HG02938 (cell line): ENCODE data around the gene ACIN1.

ENCODE experiments used
- ATAC-seq: cut with Tn5 transposase; IDR thresholded peaks from one replicate; pipeline ENCODE4 v1.9.1; 2021; ENCODE audit warnings: mild to moderate bottlenecking, moderate library complexity; ENCODE audit not compliant: unreplicated experiment

Gene ACIN1

GRCh38 chr14:23094666-23095195 is at the start of gene ACIN1:
Gene ACIN1, minus strand, starts transcription at chr14:23095136. Its CDS starts 24 bp downstream, at chr14:23095112.
- ATAC-seq: peak; percentile 30

- ATAC-seq: no peak
These were observed 49.0 kb upstream of the ACIN1 start for GRCh38 chr14:23143911-23144310.

GRCh38 chr14:23142826-23143225 is 47.9 kb upstream of the ACIN1 start:
- no peak for ATAC-seq

GRCh38 chr14:23141706-23142444 is 46.9 kb upstream of the ACIN1 start:
- ATAC-seq: no peak

- ATAC-seq: no peak
These were observed 45.4 kb upstream of the ACIN1 start for GRCh38 chr14:23140371-23140770.

GRCh38 chr14:23139874-23140273 is 44.9 kb upstream of the ACIN1 start:
- no peak for ATAC-seq

GRCh38 chr14:23137813-23138535 is 43.0 kb upstream of the ACIN1 start:
- ATAC-seq: no peak

- ATAC-seq: no peak
These were observed 42.4 kb upstream of the ACIN1 start for GRCh38 chr14:23137192-23137812.

- no peak for ATAC-seq
These were observed 41.7 kb upstream of the ACIN1 start for GRCh38 chr14:23136566-23137133.

GRCh38 chr14:23132970-23133369 is 38.0 kb upstream of the ACIN1 start:
- no peak for ATAC-seq

- ATAC-seq: no peak
These were observed 36.5 kb upstream of the ACIN1 start for GRCh38 chr14:23131482-23131881.

- no peak for ATAC-seq
These were observed 35.9 kb upstream of the ACIN1 start for GRCh38 chr14:23130871-23131270.

- ATAC-seq: no peak
These were observed 34.9 kb upstream of the ACIN1 start for GRCh38 chr14:23129759-23130316.

- ATAC-seq: no peak
These were observed 34.2 kb upstream of the ACIN1 start for GRCh38 chr14:23128969-23129758.

- ATAC-seq: no peak
These were observed 32.9 kb upstream of the ACIN1 start for GRCh38 chr14:23127861-23128260.

- ATAC-seq: no peak
These were observed 31.8 kb upstream of the ACIN1 start for GRCh38 chr14:23126548-23127278.

GRCh38 chr14:23125933-23126524 is 31.1 kb upstream of the ACIN1 start:
- ATAC-seq: no peak

- no peak for ATAC-seq
These were observed 30.1 kb upstream of the ACIN1 start for GRCh38 chr14:23125011-23125410.

GRCh38 chr14:23124337-23124954 is 29.5 kb upstream of the ACIN1 start:
- no peak for ATAC-seq
